MM.1S (cell line): ENCODE measurements around the gene ZFP90.
A peak's percentile ranks its signal among the peaks of the same experiment; 100 is the strongest.

ENCODE experiments used
- DNase-seq: peaks from one replicate; pipeline ENCODE4 v3.0.0-alpha.2; 2015
- H2AFZ ChIP-seq: fragments of 300-600 bp; sonication (generic); 2 replicates; pipeline ENCODE4 v1.6.0; 2016; ENCODE audit warnings: antibody characterized with exemption, low read length
- H3F3A ChIP-seq: fragments of 300-600 bp; sonication (generic); 2 replicates; pipeline ENCODE4 v1.6.1; 2016; ENCODE audit warnings: mild to moderate bottlenecking, antibody characterized with exemption, low read length, moderate library complexity, mixed read lengths; ENCODE audit not compliant: insufficient read depth
- H3K27ac ChIP-seq: fragments of 300-600 bp; sonication (generic); 2 replicates; pipeline ENCODE4 v1.5.1; 2016; ENCODE audit warnings: mild to moderate bottlenecking, low read length
- H3K27me3 ChIP-seq: fragments of 300-600 bp; sonication (generic); replicated peaks from 2 replicates; pipeline ENCODE4 v1.6.0; 2016; ENCODE audit warnings: low read length; ENCODE audit not compliant: insufficient read depth
- H3K36me3 ChIP-seq: fragments of 300-600 bp; sonication (generic); replicated peaks from 2 replicates; pipeline ENCODE4 v1.6.1; 2016; ENCODE audit warnings: mild to moderate bottlenecking, low read length, mixed read lengths; ENCODE audit not compliant: insufficient read depth
- H3K4me1 ChIP-seq: fragments of 300-600 bp; sonication (generic); 2 replicates; pipeline ENCODE4 v1.6.1; 2016; ENCODE audit warnings: low read length, mixed read lengths
- H3K4me2 ChIP-seq: fragments of 300-600 bp; sonication (generic); 2 replicates; pipeline ENCODE4 v1.6.0; 2016; ENCODE audit warnings: low read depth, low read length
- H3K4me3 ChIP-seq: fragments of 300-600 bp; sonication (generic); 2 replicates; pipeline ENCODE4 v1.5.1; 2016; ENCODE audit warnings: low read length, mixed read lengths
- H3K79me2 ChIP-seq: fragments of 300-600 bp; sonication (generic); 2 replicates; pipeline ENCODE4 v1.6.1; 2016; ENCODE audit warnings: mixed run types, low read length, mixed read lengths
- H3K9ac ChIP-seq: fragments of 300-600 bp; sonication (generic); 2 replicates; pipeline ENCODE4 v1.6.1; 2016; ENCODE audit warnings: low read length, mixed read lengths
- H3K9me2 ChIP-seq: fragments of 300-600 bp; sonication (generic); replicated peaks from 2 replicates; pipeline ENCODE4 v1.6.1; 2016; ENCODE audit warnings: mild to moderate bottlenecking, low read length, mixed read lengths; ENCODE audit not compliant: insufficient read depth
- H3K9me3 ChIP-seq: fragments of 300-600 bp; sonication (generic); replicated peaks from 2 replicates; pipeline ENCODE4 v1.6.1; 2016; ENCODE audit warnings: mild to moderate bottlenecking, low read length, mixed read lengths; ENCODE audit not compliant: insufficient read depth
- H4K20me1 ChIP-seq: fragments of 300-600 bp; sonication (generic); 2 replicates; pipeline ENCODE4 v1.6.1; 2016; ENCODE audit warnings: mild to moderate bottlenecking, low read length, moderate library complexity, mixed read lengths; ENCODE audit not compliant: insufficient read depth
- CTCF ChIP-seq: fragments of 300-600 bp; sonication (generic); IDR thresholded peaks from 2 replicates; pipeline ENCODE4 v1.5.1; 2016; ENCODE audit warnings: antibody characterized with exemption, low read length, mixed read lengths
- EZH2 ChIP-seq: fragments of 300-600 bp; sonication (generic); optimal IDR thresholded peaks from 2 replicates; pipeline ENCODE3; 2017; ENCODE audit warnings: low read depth, mild to moderate bottlenecking, antibody characterized with exemption, low read length, mixed read lengths
- EZH2phosphoT487 ChIP-seq: fragments of 300-600 bp; sonication (generic); IDR thresholded peaks from 2 replicates; pipeline ENCODE4 v1.6.1; 2018; ENCODE audit warnings: antibody characterized with exemption, low read length

ZFP90 gene

GRCh38 chr16:68526782-68527145 lies 12.3 kb upstream of the ZFP90 start:
- Histone ChIP-seq H3K9me3 (no peaks in the 10 kb centered on the region), H2AFZ (no peak overlapping the region), H3K9ac (no peak overlapping the region), H3K4me2 (no peak overlapping the region), H4K20me1 (no peaks in the 10 kb centered on the region), H3K79me2 (no peaks in the 10 kb centered on the region), H3K27me3 (0 out of 2 replicates have a peak, but pooled peaks cover 6% of the 10 kb centered on the region), H3F3A (no peaks in the 10 kb centered on the region), H3K36me3 (no peaks in the 10 kb centered on the region), H3K27ac (no peak overlapping the region), H3K4me3 (no peak overlapping the region), H3K4me1 (peaks cover 10% of the 10 kb centered on the region), H3K9me2 (no peaks in the 10 kb centered on the region)
- DNase-seq, result no peak
- TF ChIP-seq EZH2 (no peak), CTCF (no peak), EZH2phosphoT487 (no peak)

DNA sequence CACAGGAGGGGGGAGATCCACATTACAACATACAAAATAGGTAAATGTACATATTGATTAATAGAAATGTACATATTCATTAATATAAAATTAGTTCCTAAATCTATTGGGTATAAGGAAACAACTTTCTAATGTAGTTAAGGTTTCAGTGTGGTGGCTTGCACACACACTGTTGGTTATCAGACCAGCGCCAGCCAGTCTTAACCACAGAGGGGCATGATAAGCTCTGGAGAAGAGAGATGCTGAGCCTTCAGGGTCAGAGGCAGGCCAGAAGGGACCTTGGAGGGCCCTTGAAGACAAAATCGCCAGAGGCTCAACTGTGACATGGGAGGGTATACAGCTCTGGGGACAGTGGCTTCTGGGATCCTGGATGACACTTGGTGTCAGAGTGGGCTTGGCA lies 10.9 kb upstream of the ZFP90 start:
- Histone ChIP-seq H3F3A (no peaks in the 10 kb centered on the region), H3K79me2 (no peaks in the 10 kb centered on the region), H3K4me2 (no peak overlapping the region), H3K4me3 (no peak overlapping the region), H3K36me3 (no peaks in the 10 kb centered on the region), H4K20me1 (no peaks in the 10 kb centered on the region), H3K9ac (no peak overlapping the region), H3K9me3 (no peaks in the 10 kb centered on the region), H3K27me3 (0 out of 2 replicates have a peak, but pooled peaks cover 6% of the 10 kb centered on the region), H3K27ac (no peak overlapping the region), H2AFZ (no peak overlapping the region), H3K9me2 (no peaks in the 10 kb centered on the region), H3K4me1 (peaks cover 10% of the 10 kb centered on the region)
- no peak for TF ChIP-seq CTCF
- no peak for TF ChIP-seq EZH2phosphoT487
- TF ChIP-seq EZH2, result no peak
- DNase-seq, result no peak

GRCh38 chr16:68528686-68529379 lies 10.3 kb upstream of the ZFP90 start:
- Histone ChIP-seq H3K79me2 (no peaks in the 10 kb centered on the region), H3K4me1 (peaks cover 10% of the 10 kb centered on the region), H3K36me3 (no peaks in the 10 kb centered on the region), H3K27ac (no peak overlapping the region), H3K9me3 (no peaks in the 10 kb centered on the region), H3K27me3 (0 out of 2 replicates have a peak, but pooled peaks cover 6% of the 10 kb centered on the region), H4K20me1 (no peaks in the 10 kb centered on the region), H3K9me2 (no peaks in the 10 kb centered on the region), H3K4me2 (peak overlapping the region; percentile 99), H3F3A (no peaks in the 10 kb centered on the region), H3K9ac (no peak overlapping the region), H2AFZ (peak overlapping the region; percentile 40), H3K4me3 (0 out of 2 replicates have a peak overlapping the region, but pooled peaks have one; percentile 10)
- DNase-seq, result peak; percentile 85
- TF ChIP-seq EZH2phosphoT487, result no peak
- TF ChIP-seq CTCF, result peak; percentile 90
